GM21381 (cell line): ENCODE data around the gene SRPK3.
"Not testable (repeated sequence)": the region's sequence is repeated elsewhere in the genome, so short reads cannot be mapped to it uniquely, and the experiment has no call there.

Experiments used
- ATAC-seq: cut with Tn5 transposase; IDR thresholded peaks from one replicate; pipeline ENCODE4 v1.9.1; 2021; ENCODE audit warnings: mild to moderate bottlenecking, moderate library complexity; ENCODE audit not compliant: unreplicated experiment

Gene SRPK3

DNA sequence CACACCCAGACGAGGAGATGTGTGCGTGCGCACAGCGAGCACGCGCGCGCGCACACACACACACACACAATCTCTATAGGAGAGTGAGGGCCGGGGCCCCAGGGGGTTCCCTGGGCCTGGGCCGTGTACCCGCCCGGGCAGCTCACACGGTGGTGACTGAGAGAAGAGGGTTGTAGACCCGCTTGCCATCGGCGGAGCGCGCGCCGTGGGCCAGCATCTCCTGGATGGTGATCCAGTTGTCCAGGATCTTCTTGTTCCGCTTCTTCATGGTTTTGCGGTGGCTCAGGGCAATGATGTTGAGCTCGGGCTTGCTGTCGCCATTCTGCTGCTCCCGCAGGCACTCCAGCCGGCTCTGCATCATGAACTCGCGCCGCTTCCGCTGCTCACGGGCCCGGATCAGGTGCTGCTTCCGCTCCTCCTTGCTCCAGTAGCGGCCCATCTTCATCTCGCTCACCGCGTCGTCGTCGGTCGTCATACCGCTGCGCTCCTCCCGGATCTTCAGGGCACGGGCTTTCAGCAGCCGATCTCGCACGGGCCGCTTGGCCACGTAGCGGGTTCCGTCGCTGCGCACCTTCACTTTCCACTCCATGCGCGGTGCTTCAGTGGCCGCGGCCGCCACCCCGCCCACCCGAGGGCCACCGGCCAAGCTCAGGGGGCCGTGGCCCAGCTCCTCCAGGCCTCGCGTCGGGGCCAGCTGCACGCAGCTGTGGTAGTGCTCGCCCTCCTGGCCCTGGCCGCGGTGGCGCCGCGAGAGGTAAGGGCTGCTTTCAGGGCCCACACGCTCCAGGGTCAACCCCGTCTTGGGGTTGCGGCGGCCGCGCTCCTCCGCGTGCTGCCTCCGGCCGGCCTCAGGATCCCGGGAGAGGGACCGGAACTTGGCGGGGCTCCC, 22.6 kb downstream of the SRPK3 start:
- no peak for ATAC-seq

GRCh38 chrX:153804100-153804595, 23.3 kb downstream of the SRPK3 start:
- no peak for ATAC-seq

- no peak for ATAC-seq
These were observed 23.8 kb downstream of the SRPK3 start for GRCh38 chrX:153804621-153805020.

DNA sequence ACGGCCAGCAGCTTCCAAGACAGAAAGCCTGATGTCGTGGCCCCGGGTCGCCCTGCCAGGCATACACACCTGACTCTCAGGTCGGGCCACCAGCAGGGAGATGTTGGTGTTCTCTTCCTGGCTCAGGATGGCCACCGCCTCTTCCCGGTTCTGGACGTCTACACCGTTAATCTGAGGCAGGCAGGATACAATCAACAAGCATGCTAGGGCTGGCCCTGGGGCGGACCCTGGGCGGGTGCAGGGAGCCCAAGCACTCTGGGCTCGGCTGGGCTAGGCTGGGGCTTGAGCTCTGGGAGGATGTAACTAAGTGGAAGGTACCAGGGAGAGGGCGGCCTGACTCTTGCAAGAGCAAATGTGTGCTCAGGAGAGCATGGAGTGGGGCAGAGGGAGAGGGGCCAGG, 24.6 kb downstream of the SRPK3 start:
- no peak for ATAC-seq

- no peak for ATAC-seq
These were observed 26.2 kb downstream of the SRPK3 start for GRCh38 chrX:153806999-153807575.

DNA sequence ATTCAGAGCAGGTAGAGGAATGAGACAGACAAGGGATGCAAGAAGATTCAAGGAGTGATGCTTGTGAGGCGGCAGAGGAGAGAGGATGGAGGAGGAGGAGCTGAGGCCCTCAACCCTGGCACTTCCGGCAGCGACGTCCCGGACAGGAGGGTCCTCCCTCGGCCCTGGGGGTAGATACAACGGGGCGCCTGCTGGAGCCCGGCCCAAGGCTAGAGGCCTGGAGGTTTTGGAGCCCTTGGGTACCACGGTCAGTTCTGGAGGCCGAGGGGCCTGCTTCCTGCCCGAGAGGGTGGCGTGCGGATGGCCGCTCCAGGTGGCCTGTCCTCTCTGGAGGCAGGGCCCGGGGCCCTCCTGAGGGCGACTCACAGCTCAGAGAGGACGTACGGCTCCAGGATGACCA, 27.1 kb downstream of the SRPK3 start:
- no peak for ATAC-seq

DNA sequence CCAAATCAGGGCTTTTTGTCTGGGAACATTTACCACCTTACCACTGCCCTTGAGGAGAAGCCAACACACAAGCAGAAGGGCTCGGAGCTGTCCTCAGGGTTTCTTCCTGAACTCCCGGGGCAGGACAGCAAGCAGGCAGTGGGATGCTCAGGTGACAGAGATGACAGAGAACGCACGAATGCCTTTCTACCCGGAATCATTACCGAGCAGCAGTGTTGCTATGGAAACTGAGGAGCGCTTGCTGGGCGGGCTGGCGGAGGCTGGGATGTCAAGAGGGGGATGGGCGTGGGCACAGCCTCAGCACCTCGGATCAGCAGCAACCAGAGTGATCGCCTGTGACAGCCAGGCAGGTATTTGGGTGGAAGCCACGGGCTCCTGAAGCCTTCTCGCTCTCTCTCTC, 31.4 kb downstream of the SRPK3 start:
- no peak for ATAC-seq

DNA sequence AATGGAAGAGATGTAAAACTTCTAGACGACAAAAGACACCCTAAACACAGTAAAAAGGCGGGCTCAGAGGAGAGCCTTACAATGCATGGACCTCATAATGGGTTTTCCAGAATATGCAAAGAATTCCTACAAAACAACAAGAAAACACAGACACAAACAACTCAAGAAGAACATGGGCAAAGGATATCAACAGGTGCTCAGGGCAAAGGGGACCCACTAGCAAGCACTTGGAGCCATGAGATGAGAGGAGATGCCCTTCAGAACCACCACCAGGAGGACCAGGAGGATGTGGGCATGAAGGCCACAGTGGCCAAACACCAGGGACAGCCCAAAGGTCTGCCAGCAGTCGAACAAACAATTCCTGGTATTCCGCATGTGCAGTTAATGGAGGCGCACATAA, 32.3 kb downstream of the SRPK3 start:
- no peak for ATAC-seq

- no peak for ATAC-seq
These were observed 33.9 kb downstream of the SRPK3 start for GRCh38 chrX:153814591-153815315.

- ATAC-seq, result no peak
These were observed 36.2 kb downstream of the SRPK3 start for GRCh38 chrX:153816831-153817690.

DNA sequence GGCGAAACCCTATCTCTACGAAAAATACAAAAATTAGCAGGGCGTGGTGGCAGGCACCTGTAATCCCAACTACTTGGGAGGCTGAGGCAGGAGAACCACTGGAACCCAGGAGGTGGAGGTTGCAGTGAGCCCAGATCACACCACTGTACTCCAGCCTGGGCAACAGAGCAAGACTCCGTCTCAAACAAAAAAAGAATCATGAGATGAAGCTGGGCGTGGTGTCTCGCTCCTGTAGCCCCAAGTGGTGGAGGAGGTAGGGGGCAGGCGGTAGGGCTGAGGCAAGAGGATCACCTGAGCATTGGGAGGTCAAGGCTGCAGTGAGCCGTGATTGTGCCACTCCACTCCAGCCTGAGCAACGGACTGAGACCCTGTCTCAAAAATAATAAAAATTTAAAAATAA, 37.2 kb downstream of the SRPK3 start:
- ATAC-seq, result not testable (repeated sequence)

- no peak for ATAC-seq
These were observed 37.9 kb downstream of the SRPK3 start for GRCh38 chrX:153818571-153819383.

DNA sequence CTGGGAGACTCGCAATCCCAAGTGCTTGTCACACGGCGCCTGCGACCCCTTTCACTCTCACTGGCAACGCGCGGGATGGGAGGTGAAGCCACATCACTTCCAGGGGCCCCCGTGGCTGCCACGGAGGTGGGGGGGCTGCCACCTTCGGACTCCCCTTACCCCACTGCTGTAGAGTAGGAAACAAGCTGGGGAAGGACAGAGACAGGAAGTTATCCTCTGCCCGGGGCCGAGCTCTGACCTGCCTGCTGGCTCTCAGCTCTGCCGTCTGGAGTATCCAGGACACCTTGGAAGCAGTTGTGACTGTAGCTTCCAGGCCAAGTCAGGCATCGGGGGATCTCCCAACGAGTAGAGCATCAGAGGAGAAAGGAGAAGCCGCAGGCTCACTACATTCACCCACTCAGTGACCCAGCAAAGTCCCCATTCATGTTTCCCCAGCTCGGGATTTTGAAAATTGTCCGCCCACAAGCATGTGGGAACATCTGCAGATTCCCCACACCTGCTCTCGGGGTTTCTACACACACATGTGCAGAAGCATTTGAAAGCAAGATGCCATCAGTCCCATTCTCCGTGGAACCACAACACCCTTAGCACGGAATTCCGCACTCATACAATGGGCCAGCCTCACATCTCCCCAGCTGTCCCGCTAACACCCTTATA, 38.7 kb downstream of the SRPK3 start:
- no peak for ATAC-seq

- no peak for ATAC-seq
These were observed 39.8 kb downstream of the SRPK3 start for GRCh38 chrX:153820601-153821000.

- no peak for ATAC-seq
These were observed 40.2 kb downstream of the SRPK3 start for GRCh38 chrX:153821066-153821465.

- no peak for ATAC-seq
These were observed 43.5 kb downstream of the SRPK3 start for GRCh38 chrX:153824348-153824747.

- ATAC-seq, result no peak
These were observed 44.2 kb downstream of the SRPK3 start for GRCh38 chrX:153825042-153825441.

- ATAC-seq, result no peak
These were observed 46.2 kb downstream of the SRPK3 start for GRCh38 chrX:153827016-153827415.

GRCh38 chrX:153827903-153828302, 47.1 kb downstream of the SRPK3 start:
- no peak for ATAC-seq
